AG04450 (cell line): ENCODE data around the gene CD200. TPM values are rescaled to one million over a fixed set of nuclear protein-coding genes. Genes with fewer than 3 reads are reported as not detected.

Experiments used
- CTCF ChIA-PET: fragments of 300-600, 350-600 bp; formaldehyde crosslinking; extraction: SDS; loops from one replicate; lab custom pipeline; 2022; ENCODE audit warnings: antibody characterized with exemption, inconsistent platforms; lab: Charles Lee
- POLR2A ChIA-PET: fragments of 350-600 bp; formaldehyde crosslinking; extraction: SDS; loops from one replicate; lab custom pipeline; 2021; ENCODE audit warnings: antibody characterized with exemption, inconsistent platforms; lab: Yijun Ruan, JAX
- DNase-seq: peaks from one replicate; pipeline ENCODE4 v3.0.0-alpha.2; 2011; ENCODE audit warnings: low read depth, low spot score
- H3K27ac ChIP-seq: one replicate; pipeline ENCODE4 v1.5.1; 2012; ENCODE audit warnings: low read depth, low read length, control low read depth
- H3K27me3 ChIP-seq: one replicate; pipeline ENCODE4 v1.6.0; 2012; ENCODE audit warnings: low read length; ENCODE audit not compliant: control insufficient read depth, insufficient read depth
- H3K4me3 ChIP-seq: 2 replicates; pipeline ENCODE4 v1.5.1; 2011; ENCODE audit warnings: mild to moderate bottlenecking, low read depth, low read length, control low read depth
- H3K9me3 ChIP-seq: 2 replicates; pipeline ENCODE4 v1.5.1; 2012; ENCODE audit warnings: low read length; ENCODE audit not compliant: control insufficient read depth, insufficient read depth
- CTCF ChIP-seq: IDR thresholded peaks from 2 replicates; pipeline ENCODE4 v1.5.1; 2011; ENCODE audit warnings: low read depth, low read length, control low read depth, inconsistent platforms
- polyA plus RNA-seq: library from polyadenylated mRNA; depleted of rRNA; stranded (reverse); fragments of >200 nt; gene quantifications from 2 replicates; pipeline ENCODE4 v1.2.3, GENCODE V29; 2011

CD200 gene
- polyA plus RNA-seq, 1 experiment = 3.4 TPM

- ChIA-PET POLR2A (no interaction called here), CTCF (interaction anchor here (1.3 to 1.6 kb wide), 2 partner anchors 11 to 23 kb away, joined by 5 read pairs; no protein-coding TSS in a partner anchor)
- no peak overlapping the region for H3K4me3 ChIP-seq
- DNase-seq = no peak
- TF ChIP-seq CTCF = no peak
- no peaks in the 10 kb centered on the region for H3K9me3 ChIP-seq
- H3K27ac ChIP-seq = no peak overlapping the region
- no peaks in the 10 kb centered on the region for H3K27me3 ChIP-seq
Measured at GRCh38 chr3:112315791-112316190, 17.2 kb upstream of the CD200 start.

DNA sequence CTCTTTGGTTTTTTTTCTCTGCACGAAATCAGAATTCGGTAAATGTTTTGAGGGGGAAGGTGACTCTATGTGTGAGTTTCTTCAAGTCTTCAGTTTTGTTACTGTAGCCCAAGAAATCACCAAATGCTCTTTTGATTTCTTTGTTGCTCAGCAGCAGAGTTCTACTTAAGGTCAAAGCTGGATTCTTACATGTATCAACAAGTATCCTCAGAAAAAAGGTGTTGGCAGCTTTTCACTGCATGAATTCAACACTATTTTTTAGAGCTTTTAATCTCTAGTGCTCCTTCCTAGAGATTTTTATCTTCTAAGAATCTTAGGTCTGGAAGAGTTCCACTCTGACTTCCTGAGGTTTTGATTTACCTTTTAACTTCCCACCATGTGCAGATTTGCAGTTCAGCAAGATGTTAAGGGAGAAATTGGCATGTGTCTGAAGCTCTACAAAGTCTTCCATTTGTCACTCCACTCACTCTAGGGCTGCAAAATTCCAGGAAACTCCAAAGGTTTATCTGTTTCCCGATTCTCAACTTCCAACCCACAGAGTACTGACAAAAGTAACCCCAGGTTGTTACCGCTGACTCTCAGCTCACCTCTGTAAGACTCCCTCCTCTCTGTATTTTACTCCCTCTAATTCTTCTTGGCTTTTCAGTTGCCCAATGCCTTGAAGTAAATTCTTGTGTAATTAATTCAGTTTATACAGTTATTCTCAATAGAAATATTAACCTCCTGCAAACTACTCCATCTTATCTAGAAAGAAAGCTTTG, 13.3 kb upstream of the CD200 start:
- Histone ChIP-seq H3K4me3 (no peak overlapping the region), H3K27ac (no peak overlapping the region), H3K27me3 (peaks cover 4% of the 10 kb centered on the region), H3K9me3 (no peaks in the 10 kb centered on the region)
- TF ChIP-seq CTCF = no peak
- DNase-seq = no peak
- ChIA-PET POLR2A (no interaction called here), CTCF (interaction anchor here (0.6 to 8.6 kb wide), 4 partner anchors 15 to 203 kb away, joined by 6 to 50 read pairs (median 8); partner anchors contain the start of gene SLC9C1)

- H3K4me3 ChIP-seq = no peak overlapping the region
- no peaks in the 10 kb centered on the region for H3K9me3 ChIP-seq
- ChIA-PET POLR2A (no interaction called here), CTCF (interaction anchor here (0.6 to 8.6 kb wide), 6 partner anchors 16 to 228 kb away, joined by 3 to 50 read pairs (median 8); partner anchors contain the start of gene SLC9C1)
- DNase-seq = no peak
- H3K27me3 ChIP-seq = peaks cover 4% of the 10 kb centered on the region
- TF ChIP-seq CTCF = no peak
- no peak overlapping the region for H3K27ac ChIP-seq
Measured at GRCh38 chr3:112320691-112321090, 12.3 kb upstream of the CD200 start.

GRCh38 chr3:112321867-112322652, 10.9 kb upstream of the CD200 start:
- Histone ChIP-seq H3K27ac (no peak overlapping the region), H3K27me3 (peaks cover 4% of the 10 kb centered on the region), H3K4me3 (no peak overlapping the region), H3K9me3 (no peaks in the 10 kb centered on the region)
- DNase-seq = no peak
- no peak for TF ChIP-seq CTCF
- CTCF ChIA-PET = interaction anchor here (0.9 to 8.6 kb wide), 9 partner anchors 18 to 260 kb away, joined by 3 to 50 read pairs (median 6); partner anchors contain the start of gene SLC9C1
- POLR2A ChIA-PET = no interaction called here
